Transverse colon (tissue), 3 donors: ENCODE measurements around the gene DESI2.

Experiments used
- EP300 ChIP-seq: sonication (generic); formaldehyde crosslinking; IDR thresholded peaks from one replicate; pipeline ENCODE4 v1.6.1; 2017; ENCODE audit warnings: antibody characterized with exemption, low read depth
- TF ChIP-seq, protein P1 (sequence below), 5 experiments: fragments of 200-600 bp in 3 of 5; fragments of 450-650 bp in 2 of 5; sonication (generic) in 3 of 5; IDR thresholded peaks; 1 replicate in 2 of 5; 2 replicates in 3 of 5; pipeline ENCODE4 v1.5.1; 2016 to 2017; ENCODE audit warnings: antibody characterized with exemption in 5 of 5, inconsistent platforms in 3 of 5, mild to moderate bottlenecking in 2 of 5, moderate library complexity in 1 of 5

DNA sequence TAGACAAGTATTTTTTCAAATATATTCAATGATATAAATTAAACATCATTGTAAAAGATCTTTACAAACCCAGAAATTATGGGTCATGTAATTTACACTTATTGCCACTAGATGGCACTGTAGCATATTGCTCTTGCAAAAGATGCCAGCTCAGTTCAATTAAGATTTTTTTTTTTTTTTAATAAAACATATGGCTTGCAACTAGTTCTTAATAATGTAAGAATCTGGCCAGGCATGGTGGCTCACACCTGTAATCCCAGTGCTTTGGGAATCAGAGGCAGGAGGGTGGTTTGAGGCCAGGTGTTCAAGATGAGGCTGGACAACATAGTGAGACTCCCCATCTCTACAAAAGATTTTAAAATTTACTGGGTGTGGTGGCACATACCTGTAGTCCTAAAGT is 49.4 kb upstream of the DESI2 start:
- TF ChIP-seq, protein P1, sequence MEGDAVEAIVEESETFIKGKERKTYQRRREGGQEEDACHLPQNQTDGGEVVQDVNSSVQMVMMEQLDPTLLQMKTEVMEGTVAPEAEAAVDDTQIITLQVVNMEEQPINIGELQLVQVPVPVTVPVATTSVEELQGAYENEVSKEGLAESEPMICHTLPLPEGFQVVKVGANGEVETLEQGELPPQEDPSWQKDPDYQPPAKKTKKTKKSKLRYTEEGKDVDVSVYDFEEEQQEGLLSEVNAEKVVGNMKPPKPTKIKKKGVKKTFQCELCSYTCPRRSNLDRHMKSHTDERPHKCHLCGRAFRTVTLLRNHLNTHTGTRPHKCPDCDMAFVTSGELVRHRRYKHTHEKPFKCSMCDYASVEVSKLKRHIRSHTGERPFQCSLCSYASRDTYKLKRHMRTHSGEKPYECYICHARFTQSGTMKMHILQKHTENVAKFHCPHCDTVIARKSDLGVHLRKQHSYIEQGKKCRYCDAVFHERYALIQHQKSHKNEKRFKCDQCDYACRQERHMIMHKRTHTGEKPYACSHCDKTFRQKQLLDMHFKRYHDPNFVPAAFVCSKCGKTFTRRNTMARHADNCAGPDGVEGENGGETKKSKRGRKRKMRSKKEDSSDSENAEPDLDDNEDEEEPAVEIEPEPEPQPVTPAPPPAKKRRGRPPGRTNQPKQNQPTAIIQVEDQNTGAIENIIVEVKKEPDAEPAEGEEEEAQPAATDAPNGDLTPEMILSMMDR (IDR thresholded peaks at IDR 0.05): peak; percentile 84 to 90 (median 86)
- TF ChIP-seq EP300: no peak
